HG02678 (cell line): ENCODE data around the gene STK11IP.
"Not testable (repeated sequence)": the region's sequence is repeated elsewhere in the genome, so short reads cannot be mapped to it uniquely, and the experiment has no call there.

Source experiments
- ATAC-seq: cut with Tn5 transposase; IDR thresholded peaks from one replicate; pipeline ENCODE4 v1.9.1; 2021; ENCODE audit warnings: mild to moderate bottlenecking, moderate library complexity; ENCODE audit not compliant: unreplicated experiment

The STK11IP gene

DNA sequence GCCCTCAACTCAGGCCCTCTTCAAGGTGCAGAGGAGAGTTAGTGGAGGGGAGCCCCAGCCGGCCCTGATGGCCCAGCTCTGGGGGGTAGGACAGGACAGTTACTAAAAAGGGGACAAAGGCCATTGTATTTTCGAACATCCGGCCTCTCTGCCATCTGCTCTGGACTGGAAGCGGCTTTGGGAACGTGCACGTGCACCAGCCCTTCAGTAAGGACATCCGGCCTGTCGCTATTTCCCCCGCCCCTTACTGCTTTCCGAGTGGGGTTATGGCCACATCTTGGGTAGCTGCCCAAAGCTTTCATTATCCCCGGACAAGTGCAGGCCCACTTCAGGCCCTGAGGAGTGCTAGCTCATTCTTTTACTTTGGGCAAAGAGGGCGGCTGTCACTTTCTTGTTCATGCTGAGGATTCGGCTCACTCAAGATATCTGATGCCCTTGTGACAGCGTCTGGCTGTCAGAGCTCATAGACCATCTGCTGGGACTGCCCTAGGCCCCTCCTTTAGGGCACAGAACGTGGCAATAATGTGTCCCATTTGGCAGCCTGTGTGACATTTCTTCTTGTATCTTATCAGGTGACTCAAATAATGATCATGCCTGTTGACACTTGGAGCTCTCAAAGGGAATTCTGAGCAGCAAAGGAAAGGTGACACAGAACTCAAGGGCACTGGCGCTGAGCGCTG is 47.3 kb downstream of the STK11IP start:
- no peak for ATAC-seq

DNA sequence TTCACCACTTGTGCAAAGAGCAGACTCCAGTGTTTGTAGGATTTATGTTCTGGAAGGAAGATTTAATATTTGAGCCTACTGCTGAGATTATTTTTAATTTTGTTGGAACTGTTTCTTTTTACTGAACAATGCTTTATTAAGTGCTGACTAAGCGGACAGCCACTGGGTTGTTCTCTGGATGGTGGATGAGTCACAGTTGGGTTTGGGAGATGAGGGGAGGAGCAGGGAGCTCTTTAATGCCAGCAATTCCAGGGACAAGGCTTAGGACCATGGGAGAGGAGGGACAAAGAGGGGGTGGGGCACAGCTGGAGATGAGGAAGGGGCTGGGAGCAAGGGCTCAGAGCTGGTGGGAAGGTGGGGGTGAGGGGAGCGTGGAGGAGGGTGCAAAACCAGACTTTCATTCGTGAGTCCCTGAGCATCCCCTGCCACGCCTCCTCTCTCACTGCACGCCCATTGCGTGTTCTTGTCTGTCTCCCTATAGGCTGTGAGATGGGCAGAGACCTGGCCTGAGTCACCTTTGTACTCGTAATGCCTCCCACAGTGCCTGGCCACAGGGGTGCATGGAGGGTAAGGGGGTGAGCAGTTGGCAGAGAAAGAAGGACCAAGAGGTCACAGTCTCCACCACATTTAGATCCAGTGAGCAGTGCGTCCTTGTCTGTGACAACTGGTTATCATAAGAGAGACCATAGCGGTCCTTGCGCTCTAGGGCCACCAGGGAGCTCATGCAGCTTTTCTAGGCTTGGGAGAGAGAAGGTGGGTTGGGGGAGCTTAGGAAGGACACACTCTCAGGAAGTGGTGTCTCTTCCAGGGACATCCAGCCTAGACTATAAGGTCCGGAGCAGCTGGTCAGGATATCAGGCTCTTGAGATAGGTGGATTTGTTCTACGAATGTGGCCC is 48.2 kb downstream of the STK11IP start:
- no peak for ATAC-seq

DNA sequence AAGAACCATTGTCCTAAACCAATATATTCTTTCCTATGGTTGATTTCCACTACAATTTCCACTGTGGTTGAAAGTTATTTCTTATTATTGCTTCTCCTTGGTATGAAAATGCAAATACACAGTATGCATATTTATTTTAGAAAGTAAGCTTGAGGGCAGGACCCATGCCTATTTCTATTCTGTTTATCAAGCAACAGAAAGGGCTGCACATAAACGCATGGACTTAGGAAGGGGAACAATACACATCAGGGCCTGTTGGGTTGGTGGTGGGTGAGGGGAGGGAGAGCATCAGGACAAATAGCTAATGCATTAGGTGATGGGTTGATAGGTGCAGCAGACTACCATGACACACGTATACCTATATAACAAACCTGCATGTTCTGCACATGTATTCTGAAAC is 50.5 kb downstream of the STK11IP start:
- no peak for ATAC-seq

DNA sequence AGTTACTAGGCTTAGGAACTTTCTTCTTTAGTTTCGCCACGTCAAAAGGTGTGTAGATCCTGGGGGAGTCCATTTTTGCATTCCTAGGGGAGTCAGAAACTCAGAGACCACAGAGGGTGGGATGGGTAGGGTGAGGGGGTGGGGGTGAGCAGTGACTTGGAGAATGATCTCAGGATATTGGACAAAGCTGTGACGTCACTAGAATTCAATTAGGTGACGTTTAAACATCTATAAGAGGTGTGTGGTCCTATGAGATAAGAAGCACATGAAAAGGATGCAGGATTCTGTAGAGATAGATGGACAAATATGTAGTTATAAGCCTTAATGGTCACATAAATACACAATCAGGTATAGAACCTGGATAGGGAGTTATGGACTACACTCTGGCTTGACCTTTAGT is 51.3 kb downstream of the STK11IP start:
- no peak for ATAC-seq

DNA sequence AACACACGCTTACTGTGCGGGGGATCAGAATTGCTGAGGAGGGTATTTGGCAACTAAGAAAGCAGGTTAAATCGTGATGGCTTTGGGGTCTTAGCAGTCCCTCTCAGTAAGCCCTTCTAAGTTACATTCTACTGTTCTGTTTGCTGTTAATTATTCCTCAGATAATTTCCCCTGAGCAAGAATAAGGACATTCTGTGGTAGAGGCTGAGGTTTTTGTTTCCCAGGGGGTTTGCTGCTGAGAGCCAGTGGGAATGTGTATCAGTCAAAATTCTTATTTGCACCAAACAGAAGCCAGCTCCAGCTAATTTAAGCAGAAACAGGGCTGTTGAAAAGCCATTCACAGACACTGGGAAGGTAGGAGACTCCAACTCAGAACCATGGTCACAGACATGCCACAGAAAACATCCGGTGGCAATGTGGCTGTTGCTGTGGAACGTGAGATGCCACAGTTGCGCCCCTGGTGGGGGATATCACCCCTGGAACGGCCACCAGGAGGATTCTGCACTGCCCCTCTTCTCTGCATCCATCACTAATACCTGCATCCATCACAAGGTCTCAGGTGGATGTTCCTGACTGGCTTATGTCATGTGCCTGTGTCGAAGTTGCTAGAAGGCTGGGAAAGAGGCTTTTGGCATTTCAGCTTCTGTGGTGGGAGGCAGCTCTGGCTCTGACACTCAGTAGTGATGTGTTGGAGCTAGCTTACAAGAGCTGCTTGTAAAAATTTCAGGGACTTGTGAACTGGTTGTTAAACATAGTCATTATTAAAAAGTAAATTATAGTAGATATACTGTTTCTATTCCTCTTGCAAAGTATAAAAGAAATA is 53.0 kb downstream of the STK11IP start:
- no peak for ATAC-seq

DNA sequence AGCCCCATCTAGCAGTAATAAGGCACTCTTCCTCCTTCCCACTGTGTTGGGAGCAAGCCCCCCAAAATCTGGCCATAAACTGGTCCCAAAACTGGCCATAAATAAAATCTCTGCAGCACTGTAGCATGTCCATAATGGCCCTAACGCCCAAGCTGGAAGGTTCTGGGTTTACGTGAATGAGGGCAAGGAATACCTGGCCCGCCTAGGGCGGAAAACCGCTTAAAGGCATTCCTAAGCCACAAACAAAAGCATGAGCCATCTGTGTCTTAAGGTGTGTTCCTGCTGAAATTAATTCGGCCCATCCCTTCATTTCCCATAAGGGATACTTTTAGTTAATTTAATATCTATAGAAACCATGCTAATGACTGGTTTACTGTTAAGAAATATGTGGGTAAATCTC is 54.0 kb downstream of the STK11IP start:
- not testable (repeated sequence) for ATAC-seq

DNA sequence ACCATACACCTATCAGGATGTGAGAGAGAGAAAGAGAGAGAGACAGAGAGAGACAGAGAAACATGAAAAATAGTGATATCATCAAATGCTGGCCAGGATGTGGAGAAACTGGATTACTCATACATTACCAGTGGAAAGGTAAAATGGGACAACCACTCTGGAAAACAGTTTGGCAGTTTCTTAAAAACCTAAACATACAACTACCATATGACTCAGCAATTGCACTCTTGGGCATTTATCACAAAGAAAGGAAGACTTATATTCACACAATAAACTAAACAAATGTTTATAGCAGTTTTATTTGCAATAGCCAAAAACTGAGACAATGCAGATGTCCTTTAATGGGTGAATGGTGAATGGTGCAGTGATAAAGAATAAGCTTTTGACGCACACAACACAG is 58.9 kb downstream of the STK11IP start:
- ATAC-seq, result no peak

DNA sequence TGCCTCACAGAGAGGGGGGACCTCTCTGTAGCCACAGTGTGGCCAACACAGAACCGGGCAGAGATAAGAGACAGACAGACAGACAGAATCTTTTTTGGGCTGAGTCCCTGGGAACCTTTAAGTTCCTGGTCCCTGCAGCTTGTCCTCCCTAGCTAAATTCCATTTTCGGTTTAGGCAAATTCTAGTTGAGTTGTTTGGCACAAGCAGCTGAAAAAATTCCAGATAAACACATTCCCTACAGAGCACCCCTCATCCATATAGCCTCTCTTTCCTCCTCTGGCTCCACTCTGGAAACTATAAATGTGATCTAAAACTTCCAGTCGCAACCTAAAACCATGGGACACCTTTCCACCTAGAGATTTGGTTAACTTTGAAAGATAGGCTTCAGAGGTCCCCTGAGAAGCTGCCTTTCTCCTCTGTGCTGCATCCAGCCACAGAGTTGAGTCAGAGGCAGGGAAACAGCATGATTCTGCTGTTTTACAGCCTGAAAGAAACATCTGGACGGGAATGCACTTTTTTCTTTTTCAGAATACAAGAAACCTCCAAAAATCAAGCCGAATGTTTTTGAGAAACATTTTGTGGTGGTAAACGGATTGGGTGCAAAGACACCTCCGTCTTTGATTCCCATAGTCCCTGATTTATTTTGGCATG is 60.7 kb downstream of the STK11IP start:
- no peak for ATAC-seq

DNA sequence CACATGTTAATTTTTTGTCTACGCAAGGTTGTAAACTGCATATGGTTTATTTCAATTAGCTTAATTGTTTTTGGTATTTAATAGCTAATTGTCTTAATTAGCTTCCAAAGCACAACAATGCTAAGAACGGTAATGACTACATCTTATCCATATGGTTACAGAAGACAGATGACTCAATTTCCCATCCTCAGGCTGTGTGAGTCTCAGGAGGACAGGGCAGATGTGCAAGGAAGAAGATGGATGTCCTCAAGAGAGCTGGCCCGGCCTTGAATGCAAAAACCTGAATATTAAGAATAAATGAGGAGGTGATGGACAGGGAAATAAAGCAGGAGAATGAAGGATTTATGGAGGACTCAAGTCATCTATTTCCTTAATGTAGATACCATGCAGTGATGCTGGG is 61.2 kb downstream of the STK11IP start:
- no peak for ATAC-seq

DNA sequence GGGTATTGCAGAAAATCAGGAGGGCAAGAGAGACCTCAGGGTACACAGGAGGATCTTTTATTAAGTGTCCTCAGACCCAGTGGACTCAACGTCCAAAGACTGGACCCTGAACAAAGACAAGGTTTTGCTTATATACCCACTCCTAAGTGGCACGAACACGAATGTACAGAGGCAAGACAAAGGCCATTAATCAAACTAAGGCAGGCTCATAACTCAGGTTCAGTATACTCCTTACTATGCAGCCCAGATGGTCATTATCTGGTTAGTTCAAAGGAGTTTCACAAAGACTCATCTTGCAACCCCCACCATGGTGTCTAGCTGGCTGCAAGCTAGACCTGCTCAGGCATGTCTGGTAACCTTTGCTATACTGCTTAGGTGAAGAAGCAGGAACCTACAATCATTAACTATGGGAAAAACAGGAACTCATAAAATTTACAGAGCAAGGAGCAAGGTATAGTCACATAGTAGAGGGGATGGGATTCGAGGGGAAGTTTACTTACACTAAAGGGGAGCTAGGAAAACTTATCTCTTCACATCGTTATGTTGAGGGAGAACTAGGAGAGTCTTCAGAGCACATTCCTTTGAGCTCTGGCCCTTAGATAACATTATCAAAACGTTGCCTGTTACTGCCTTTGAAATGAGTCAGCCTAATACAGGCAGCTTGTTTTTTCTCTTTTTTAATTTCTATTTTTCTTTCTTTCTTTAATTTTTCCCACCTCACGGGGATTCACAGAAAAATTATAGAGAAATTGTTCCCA is 63.7 kb downstream of the STK11IP start:
- peak; percentile 94 for ATAC-seq

DNA sequence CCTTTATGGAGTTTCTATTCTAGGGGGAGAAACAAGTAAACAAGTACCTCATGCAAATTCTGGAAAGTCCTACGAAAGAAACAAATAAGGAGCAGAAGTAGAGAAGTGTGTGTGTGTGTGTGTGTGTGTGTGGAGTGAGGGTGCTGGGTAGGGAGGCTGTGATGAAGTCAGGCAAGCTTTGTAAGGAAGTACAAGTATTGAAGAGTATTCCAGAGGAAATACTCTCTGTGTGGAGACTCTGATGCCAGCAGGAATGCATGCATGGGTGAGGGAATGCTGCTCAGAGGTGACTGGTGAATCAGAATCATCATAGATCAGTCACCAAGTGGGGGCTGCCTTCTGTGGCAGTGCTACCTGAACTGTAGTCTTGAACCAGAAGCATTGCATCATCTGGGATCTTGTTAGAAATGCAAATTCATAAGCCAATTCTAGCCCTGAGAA is 64.3 kb downstream of the STK11IP start:
- peak; percentile 13 for ATAC-seq

DNA sequence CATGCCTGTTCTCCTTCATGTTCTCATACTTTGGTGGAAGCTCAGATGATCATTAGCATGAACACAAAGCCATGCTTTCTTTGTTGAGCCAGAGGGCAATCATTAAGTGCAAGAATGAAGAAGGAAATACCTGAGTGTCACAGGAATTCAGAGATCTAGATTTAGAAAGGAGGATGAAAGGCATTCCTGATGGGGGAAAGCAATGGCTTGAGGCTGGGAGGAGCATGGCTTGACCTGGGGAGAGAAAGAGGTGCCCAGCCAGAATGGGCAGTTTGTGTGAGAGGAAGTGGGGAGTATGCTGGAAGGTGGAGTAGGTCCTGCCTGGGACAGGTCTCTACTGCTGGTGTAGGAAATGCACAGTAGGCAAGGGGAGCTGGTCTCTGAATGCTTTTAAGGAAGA is 64.9 kb downstream of the STK11IP start:
- no peak for ATAC-seq

DNA sequence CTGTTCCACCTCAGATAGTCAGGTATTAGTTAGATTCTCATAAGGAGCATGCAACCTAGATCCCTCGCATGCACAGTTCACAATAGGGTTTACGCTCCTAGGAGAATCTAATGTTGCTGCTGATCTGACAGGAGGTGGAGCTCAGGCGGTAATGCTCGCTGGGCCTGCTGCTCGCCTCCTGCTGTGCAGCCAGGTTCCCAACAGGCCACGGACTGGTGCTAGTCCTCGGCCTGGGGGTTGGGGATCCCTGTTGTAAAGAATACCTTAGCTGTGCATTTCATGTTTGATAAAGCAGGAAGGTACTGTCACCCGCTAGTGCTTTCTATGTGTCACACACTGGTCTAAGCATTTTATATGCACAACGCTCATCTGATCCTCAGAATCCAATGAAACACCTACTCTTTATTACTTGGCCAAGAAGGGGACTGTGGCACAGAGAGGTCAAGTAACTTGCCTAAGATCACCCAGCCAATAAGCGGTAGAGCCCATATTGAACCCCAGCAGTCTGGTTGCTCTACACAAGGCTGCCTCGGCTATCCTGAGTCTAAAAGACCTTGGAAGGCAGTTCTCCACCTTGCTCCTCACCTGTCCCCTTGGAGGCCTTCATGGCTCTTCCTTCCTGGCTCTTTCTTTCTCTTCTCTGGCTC is 65.6 kb downstream of the STK11IP start:
- no peak for ATAC-seq

DNA sequence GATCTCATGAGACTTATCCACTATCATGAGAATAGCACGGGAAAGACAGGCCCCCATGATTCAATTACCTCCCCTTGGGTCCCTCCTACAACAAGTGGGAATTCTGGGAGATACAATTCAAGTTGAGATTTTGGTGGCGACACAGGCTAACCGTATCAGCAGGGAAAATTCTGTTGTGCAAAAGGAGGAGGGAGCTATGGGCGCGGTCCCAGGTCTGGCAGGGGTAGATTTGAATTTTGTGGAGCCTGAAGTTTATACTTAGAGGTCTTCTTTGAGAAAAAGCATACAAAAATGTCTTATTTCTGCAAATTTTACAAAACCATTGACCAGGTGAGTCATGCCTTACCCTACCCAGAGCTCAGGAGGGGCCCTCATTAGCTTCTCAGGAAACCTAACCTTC is 66.4 kb downstream of the STK11IP start:
- ATAC-seq, result no peak

DNA sequence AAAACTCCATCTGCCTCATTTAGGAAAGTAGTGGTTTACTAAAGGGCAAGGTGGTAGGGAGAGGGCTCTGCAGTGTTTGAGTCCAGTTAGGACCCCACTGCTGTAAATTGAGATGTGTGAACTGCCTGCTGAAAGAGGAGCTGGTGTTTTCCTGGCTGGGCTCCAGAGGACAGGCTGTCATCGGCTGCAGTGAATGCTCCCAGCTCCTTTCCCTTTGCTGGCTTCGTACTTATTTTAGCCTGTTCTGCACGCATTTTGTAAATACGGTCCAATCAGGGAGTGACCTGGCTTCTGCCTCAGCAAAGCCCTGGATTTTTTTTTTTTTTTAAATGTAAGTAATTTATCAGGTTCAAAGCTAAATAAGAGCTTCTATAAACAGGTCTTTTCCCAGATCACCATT is 67.3 kb downstream of the STK11IP start:
- ATAC-seq, result no peak

DNA sequence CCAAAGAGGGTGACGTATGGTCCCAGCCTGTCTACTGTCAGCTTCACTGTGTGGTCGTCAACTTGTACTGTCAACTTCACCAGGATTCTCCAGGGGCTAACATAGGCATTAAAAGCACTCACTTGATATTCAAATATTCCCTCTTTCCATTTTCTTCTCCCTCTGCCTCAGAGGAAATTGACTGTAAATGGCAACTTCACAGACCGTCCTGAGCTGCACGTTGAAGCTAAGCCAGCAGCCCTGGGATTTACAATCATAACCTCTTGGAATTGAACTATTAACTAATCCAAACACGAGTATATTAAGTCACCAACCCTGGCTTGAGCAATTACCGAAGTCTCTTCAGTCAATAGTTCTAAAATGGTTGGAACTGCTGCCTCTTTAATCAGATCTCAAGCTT is 68.3 kb downstream of the STK11IP start:
- no peak for ATAC-seq
